Measurements from ENCODE around the gene PIGM.

The PIGM gene

DNA sequence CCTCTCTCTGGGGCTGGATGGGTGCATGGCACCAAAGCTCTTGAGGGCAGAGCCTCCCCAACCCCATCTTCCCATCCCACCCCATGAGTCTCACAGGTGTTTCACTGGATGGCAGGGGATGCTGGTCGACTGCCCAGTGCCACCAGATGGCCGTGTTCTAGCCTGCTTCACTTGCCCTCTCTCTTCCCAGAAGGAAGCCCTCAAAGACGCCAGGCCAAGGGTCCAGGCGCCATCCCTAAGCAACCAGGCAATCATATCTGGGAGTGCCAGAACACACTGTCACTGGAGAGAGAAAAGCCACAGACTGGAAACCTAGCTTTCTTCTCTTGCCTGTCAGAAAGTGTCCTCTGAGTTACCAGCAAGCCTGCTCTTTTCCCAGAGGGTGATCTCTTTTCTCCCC is 26.7 kb downstream of the PIGM start:
- ATAC-seq (ENCODE audit: insufficient read depth, low read depth) = no peak
- Histone ChIP-seq H2AFZ (ENCODE audit: low read depth, low read length) (no peak overlapping the region), H3K9ac (ENCODE audit: low read depth, low read length) (no peak overlapping the region), H4K20me1 (ENCODE audit: insufficient read depth, low read length) (no peaks in the 10 kb centered on the region), H3K36me3 (ENCODE audit: insufficient read depth, low read length) (no peaks in the 10 kb centered on the region), H3K9me3 (ENCODE audit: insufficient read depth, low read length, severe bottlenecking) (no peaks in the 10 kb centered on the region), H3K27me3 (ENCODE audit: insufficient read depth, low read length, poor library complexity) (peaks cover 6% of the 10 kb centered on the region), H3K79me2 (ENCODE audit: insufficient read depth, low read length) (no peaks in the 10 kb centered on the region), H3K4me2 (ENCODE audit: insufficient read depth, low read length) (no peak overlapping the region), H3K4me1 (ENCODE audit: insufficient read depth, low read length) (no peaks in the 10 kb centered on the region), H3K4me3 (ENCODE audit: low read depth in 1 of 2, low read length in 2 of 2) (no peak overlapping the region), H3K27ac (ENCODE audit: low read length) (no peak overlapping the region)
- TF ChIP-seq CTCF (IDR thresholded peaks at IDR 0.05; ENCODE audit: borderline replicate concordance, extremely low read depth, low read length, poor library complexity, severe bottlenecking) = no peak
- TF ChIP-seq EZH2 (IDR thresholded peaks at IDR 0.05; ENCODE audit: borderline replicate concordance, low read depth, low read length, severe bottlenecking) = no peak
- no peak for DNase-seq

DNA sequence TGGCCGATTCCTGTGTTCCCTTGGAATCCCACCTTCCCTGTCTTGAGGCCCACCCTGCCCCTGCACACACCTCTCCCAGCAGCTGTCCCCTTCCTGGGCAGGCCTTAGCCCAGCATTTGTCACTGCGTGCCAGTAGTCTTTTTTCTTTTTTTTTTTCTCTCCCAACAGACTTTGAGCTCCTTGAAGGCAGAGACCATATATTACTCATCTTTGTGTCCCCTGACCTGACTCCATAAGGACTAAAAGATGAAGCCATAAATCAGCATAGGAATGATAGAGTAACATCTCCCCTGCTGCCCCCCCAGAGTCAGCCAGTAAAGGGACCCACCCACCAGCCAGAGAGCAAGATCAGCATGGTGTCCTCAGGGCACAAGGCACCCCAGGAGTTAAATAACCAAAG is 27.4 kb downstream of the PIGM start:
- ATAC-seq (ENCODE audit: insufficient read depth, low read depth) (no peak), DNase-seq (no peak)
- Histone ChIP-seq H3K4me2 (ENCODE audit: insufficient read depth, low read length) (no peak overlapping the region), H3K9ac (ENCODE audit: low read depth, low read length) (no peak overlapping the region), H3K79me2 (ENCODE audit: insufficient read depth, low read length) (no peaks in the 10 kb centered on the region), H3K36me3 (ENCODE audit: insufficient read depth, low read length) (no peaks in the 10 kb centered on the region), H4K20me1 (ENCODE audit: insufficient read depth, low read length) (no peaks in the 10 kb centered on the region), H2AFZ (ENCODE audit: low read depth, low read length) (no peak overlapping the region), H3K4me1 (ENCODE audit: insufficient read depth, low read length) (no peaks in the 10 kb centered on the region), H3K9me3 (ENCODE audit: insufficient read depth, low read length, severe bottlenecking) (no peaks in the 10 kb centered on the region), H3K27me3 (ENCODE audit: insufficient read depth, low read length, poor library complexity) (peaks cover 6% of the 10 kb centered on the region), H3K4me3 (ENCODE audit: low read depth in 1 of 2, low read length in 2 of 2) (no peak overlapping the region), H3K27ac (ENCODE audit: low read length) (no peak overlapping the region)
- TF ChIP-seq CTCF (IDR thresholded peaks at IDR 0.05; ENCODE audit: borderline replicate concordance, extremely low read depth, low read length, poor library complexity, severe bottlenecking) (no peak), EZH2 (IDR thresholded peaks at IDR 0.05; ENCODE audit: borderline replicate concordance, low read depth, low read length, severe bottlenecking) (no peak)

GRCh38 chr1:160004001-160004400 is 27.8 kb downstream of the PIGM start:
- DNase-seq (no peak), ATAC-seq (ENCODE audit: insufficient read depth, low read depth) (no peak)
- H3K36me3 ChIP-seq (ENCODE audit: insufficient read depth, low read length) = no peaks in the 10 kb centered on the region
- TF ChIP-seq CTCF (IDR thresholded peaks at IDR 0.05; ENCODE audit: borderline replicate concordance, extremely low read depth, low read length, poor library complexity, severe bottlenecking) = no peak
- no peak for TF ChIP-seq EZH2 (IDR thresholded peaks at IDR 0.05; ENCODE audit: borderline replicate concordance, low read depth, low read length, severe bottlenecking)
- H3K27me3 ChIP-seq (ENCODE audit: insufficient read depth, low read length, poor library complexity) = peaks cover 6% of the 10 kb centered on the region
- no peaks in the 10 kb centered on the region for H3K9me3 ChIP-seq (ENCODE audit: insufficient read depth, low read length, severe bottlenecking)
- H3K27ac ChIP-seq (ENCODE audit: low read length) = no peak overlapping the region
- no peaks in the 10 kb centered on the region for H3K4me1 ChIP-seq (ENCODE audit: insufficient read depth, low read length)
- no peak overlapping the region for H3K4me2 ChIP-seq (ENCODE audit: insufficient read depth, low read length)
- no peak overlapping the region for H3K4me3 ChIP-seq (ENCODE audit: low read depth in 1 of 2, low read length in 2 of 2)
- H2AFZ ChIP-seq (ENCODE audit: low read depth, low read length) = no peak overlapping the region
- H4K20me1 ChIP-seq (ENCODE audit: insufficient read depth, low read length) = no peaks in the 10 kb centered on the region
- no peak overlapping the region for H3K9ac ChIP-seq (ENCODE audit: low read depth, low read length)
- H3K79me2 ChIP-seq (ENCODE audit: insufficient read depth, low read length) = no peaks in the 10 kb centered on the region

GRCh38 chr1:160001440-160001839 is 30.4 kb downstream of the PIGM start:
- H3K4me2 ChIP-seq (ENCODE audit: insufficient read depth, low read length) = no peak overlapping the region
- no peak for ATAC-seq (ENCODE audit: insufficient read depth, low read depth)
- no peaks in the 10 kb centered on the region for H4K20me1 ChIP-seq (ENCODE audit: insufficient read depth, low read length)
- H3K36me3 ChIP-seq (ENCODE audit: insufficient read depth, low read length) = no peaks in the 10 kb centered on the region
- H3K4me1 ChIP-seq (ENCODE audit: insufficient read depth, low read length) = no peaks in the 10 kb centered on the region
- peaks cover 12% of the 10 kb centered on the region for H3K27me3 ChIP-seq (ENCODE audit: insufficient read depth, low read length, poor library complexity)
- H2AFZ ChIP-seq (ENCODE audit: low read depth, low read length) = no peak overlapping the region
- no peaks in the 10 kb centered on the region for H3K9me3 ChIP-seq (ENCODE audit: insufficient read depth, low read length, severe bottlenecking)
- no peak for DNase-seq
- no peak overlapping the region for H3K9ac ChIP-seq (ENCODE audit: low read depth, low read length)
- TF ChIP-seq EZH2 (IDR thresholded peaks at IDR 0.05; ENCODE audit: borderline replicate concordance, low read depth, low read length, severe bottlenecking) (no peak), CTCF (IDR thresholded peaks at IDR 0.05; ENCODE audit: borderline replicate concordance, extremely low read depth, low read length, poor library complexity, severe bottlenecking) (no peak)
- no peak overlapping the region for H3K4me3 ChIP-seq (ENCODE audit: low read depth in 1 of 2, low read length in 2 of 2)
- H3K79me2 ChIP-seq (ENCODE audit: insufficient read depth, low read length) = no peaks in the 10 kb centered on the region
- H3K27ac ChIP-seq (ENCODE audit: low read length) = no peak overlapping the region

All from DND-41 (cell line).